GM21723 (cell line): ENCODE data around the gene INPP5D.

Experiments used
- ATAC-seq: cut with Tn5 transposase; IDR thresholded peaks from one replicate; pipeline ENCODE4 v1.9.1; 2021; ENCODE audit warnings: mild to moderate bottlenecking, moderate library complexity; ENCODE audit not compliant: unreplicated experiment

INPP5D gene

DNA sequence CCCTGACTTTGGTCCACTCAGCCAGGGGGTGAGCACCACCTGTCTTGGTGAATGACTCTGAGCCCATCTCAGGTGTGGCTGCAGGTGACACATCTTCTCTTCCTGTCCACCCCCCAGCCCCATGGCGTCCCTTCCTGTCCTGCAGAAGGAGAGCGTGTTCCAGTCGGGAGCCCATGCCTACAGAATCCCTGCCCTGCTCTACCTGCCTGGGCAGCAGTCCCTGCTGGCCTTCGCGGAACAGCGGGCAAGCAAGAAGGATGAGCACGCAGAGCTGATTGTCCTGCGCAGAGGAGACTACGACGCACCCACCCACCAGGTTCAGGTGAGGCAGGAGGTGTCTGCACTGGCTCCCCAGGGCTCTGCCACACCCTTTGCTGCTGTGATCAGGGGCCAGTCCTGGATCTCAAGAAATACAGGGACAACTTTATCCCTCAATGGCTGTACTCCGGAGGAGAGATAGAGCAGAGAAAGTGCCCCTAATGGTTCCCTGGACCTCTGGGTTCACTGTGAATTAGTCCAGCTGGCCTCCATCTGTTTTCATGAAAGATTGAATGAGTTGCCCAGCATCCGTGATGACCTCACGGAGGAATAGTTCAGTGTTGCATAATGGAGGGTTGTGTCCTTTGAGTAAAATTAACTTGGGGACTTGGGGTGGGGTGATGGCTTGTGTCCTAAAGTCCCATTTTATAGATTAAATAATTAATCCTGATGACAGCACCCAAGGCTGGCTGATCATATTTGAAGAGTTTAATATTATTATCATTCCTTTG, 27.4 kb upstream of the INPP5D start, which contains the start of gene NEU2:
Gene NEU2 (plus strand): TSS at position 122 of the 770 bp plus-strand sequence. CDS start 0 bp downstream, at position 122.
- no peak for ATAC-seq

DNA sequence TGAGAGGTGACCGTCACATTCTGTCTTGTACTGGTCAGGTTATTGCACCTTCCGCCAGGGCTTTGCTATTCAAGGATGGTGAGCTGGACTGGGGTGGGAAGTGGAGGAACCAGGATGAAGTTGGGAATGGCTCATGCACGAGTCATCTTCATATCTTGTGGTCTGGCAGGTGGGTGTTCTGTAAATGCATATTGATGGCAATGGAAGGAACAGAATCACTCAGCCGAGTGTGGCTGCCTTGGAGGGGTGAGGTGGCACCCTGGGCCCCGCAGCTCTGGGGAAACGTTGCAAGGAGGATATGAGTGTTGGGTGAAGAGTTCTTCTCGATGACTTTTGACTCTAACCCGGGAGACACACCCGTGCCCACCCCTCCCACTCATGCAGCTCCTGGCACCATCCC, 26.5 kb upstream of the INPP5D start:
- no peak for ATAC-seq

DNA sequence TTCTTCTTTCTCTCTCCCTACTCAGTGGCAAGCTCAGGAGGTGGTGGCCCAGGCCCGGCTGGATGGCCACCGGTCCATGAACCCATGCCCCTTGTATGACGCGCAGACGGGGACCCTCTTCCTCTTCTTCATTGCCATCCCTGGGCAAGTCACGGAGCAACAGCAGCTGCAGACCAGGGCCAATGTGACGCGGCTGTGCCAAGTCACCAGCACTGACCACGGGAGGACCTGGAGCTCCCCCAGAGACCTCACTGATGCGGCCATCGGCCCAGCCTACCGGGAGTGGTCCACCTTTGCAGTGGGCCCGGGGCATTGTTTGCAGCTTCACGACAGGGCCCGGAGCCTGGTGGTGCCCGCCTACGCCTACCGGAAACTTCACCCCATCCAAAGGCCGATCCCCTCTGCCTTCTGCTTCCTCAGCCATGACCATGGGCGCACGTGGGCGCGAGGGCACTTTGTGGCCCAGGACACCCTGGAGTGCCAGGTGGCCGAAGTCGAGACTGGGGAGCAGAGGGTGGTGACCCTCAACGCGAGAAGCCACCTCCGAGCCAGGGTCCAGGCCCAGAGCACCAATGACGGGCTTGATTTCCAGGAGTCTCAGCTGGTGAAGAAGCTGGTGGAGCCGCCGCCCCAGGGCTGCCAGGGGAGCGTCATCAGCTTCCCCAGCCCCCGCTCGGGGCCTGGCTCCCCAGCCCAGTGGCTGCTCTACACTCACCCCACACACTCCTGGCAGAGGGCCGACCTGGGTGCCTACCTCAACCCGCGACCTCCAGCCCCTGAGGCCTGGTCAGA, 25.9 kb upstream of the INPP5D start:
- no peak for ATAC-seq

GRCh38 chr2:233035426-233036161, 24.5 kb upstream of the INPP5D start:
- no peak for ATAC-seq

DNA sequence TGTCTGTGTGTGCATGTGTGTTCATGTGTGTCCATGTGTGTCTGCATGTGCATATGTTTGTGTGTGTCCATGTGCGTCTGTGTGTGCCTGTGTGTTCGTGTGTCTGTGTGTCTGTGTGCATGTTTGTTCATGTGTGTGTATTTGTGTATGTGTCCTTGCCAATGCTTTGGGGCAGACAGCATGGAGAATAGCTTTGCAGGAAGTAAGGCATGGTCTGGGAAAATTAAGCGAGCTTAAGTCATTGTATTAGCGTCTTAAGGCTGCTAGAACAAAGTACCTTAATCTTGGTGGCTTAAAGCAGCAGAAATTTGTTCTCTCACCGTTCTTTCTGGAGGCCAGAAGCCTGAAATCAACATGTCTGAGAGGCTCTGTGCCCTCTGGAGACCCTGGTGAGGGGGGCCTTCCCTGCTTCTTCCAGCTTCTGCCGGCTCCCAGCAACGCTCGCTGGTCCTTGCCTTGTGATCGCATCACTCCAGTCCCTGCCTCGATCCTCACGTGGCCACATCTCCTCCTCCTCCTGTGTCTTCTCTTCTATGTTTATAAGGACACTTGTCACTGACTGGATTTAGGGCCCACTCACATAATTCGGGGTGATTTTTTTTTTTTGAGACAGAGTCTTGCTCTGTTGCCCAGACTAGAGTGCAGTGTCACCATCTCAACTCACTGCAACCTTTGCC, 23.8 kb upstream of the INPP5D start:
- ATAC-seq = no peak

- ATAC-seq = no peak
Measured at GRCh38 chr2:233037078-233037477, 23.1 kb upstream of the INPP5D start.

DNA sequence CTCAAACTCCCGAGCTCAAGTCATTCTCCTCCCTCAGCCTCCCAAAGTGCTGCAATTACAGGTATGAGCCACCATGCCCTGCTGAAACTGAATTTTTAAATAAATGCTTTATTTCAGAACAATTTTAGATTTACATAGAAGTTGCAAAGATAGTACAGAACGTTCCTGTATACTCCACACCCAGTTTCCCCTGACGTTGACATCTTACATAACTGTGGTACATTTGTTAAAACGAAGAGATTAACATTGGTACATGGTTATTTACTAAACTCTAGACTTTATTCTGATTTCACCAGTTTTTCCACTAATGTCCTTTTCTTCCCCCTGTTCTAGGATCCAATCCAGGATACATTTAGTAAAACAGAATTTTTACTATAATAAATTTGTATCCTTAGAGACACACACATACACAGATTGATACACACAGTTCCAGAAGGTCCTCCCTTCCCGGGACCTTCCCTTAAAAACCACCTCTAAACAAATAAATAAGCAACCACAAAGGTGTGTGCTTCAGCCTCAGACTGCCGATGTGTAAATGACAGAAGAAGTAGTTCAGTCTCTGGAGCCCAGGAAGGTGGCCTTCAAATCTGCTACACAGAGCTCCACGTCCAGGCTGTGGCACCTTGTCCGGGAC, 20.8 kb upstream of the INPP5D start:
- no peak for ATAC-seq

- no peak for ATAC-seq
Measured at GRCh38 chr2:233039846-233040530, 20.2 kb upstream of the INPP5D start.

DNA sequence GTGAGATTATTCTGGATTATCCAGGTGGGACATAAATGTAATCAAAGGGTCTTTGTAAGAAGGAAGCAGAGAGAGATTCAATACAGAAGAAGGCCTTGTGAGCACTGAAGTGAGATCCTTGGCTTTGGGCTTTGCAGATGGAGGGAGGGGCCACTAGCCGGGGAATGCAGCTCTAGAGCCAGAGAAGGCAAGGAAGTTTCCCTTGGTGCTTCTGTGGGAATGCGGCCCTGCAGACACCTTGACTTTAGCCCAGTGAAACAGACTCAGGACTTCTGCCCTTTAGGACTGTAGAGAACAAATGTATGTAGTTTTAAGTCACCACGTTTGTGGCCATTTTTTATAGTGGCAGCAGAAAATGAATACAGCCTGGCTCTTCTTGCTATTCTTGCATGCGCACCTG, 19.6 kb upstream of the INPP5D start:
- no peak for ATAC-seq

DNA sequence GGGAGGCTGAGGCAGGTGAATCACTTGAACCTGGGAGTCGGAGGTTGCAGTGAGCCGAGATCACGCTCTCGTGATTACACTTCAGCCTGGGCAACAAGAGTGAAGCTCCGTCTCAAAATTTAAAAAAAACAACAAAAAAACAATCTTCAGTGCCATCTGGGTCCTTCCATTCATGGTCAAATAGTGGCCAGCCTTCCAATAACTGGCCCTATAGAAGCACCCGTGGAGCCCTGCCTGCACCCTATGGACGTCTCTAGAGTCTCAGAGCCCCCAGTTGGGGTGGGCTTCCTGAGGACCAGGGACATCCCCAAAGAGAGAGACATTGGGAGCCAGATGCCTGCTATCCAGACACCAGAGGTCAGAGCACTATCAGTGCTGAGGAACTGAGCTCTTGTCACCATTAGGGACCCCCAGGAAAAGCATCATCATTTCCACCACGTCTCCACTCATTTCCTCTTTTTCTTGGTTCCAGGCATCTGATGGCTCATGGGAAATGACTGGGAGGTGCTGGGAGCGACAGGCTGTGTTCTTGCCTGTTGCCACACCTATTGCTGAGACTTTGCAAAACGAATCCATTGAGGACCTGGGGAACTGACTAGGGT, 18.3 kb upstream of the INPP5D start:
- no peak for ATAC-seq

DNA sequence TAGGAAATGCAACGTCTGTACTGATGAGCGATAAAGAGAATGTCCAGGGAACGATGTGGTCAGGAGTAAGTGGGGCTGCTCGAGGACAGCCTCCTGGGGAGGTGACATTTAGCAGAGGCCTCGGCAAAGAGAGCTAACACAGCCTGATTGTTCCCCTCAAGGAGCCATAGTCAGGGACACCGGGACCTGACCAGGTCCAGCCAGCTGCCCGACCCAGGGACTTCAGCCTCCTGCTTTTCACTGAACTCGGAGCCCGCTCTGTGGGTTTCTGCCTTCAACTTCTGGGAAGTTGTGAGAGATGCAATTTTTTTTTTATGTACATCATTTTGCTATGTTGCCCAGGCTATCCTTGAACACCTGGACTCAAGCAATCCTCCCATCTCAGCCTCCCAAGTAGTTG, 17.6 kb upstream of the INPP5D start:
- no peak for ATAC-seq

DNA sequence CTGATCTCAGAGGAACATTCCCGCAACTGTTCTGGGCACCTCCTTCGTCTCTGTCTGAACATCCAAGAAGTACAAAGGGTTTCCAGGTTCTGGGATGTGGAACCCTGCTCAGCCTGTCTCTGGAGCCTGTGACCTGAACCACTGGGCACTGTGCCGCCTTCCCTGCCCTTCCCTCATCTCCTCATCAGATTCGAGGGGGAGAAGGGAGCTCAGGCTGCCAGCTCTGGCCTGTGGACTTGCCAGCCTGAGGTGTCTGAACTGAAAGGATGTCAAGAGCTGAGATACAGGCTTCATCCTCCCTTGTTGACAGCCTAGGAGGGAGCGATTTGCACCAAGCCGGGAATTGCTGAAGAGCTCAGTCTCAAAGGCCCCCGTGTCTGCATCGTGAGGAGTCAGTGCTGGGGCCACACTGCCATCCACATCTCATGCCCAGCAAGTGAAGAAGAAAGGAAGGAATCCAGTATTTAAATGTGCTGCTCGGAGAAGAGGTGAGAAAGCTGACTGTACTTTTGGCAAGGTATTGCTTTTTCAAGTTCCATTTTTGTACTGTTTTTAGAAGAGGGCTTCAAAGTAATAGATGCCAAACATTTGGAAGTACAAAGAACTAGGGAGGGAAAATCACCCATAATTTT, 15.1 kb upstream of the INPP5D start:
- ATAC-seq = no peak

DNA sequence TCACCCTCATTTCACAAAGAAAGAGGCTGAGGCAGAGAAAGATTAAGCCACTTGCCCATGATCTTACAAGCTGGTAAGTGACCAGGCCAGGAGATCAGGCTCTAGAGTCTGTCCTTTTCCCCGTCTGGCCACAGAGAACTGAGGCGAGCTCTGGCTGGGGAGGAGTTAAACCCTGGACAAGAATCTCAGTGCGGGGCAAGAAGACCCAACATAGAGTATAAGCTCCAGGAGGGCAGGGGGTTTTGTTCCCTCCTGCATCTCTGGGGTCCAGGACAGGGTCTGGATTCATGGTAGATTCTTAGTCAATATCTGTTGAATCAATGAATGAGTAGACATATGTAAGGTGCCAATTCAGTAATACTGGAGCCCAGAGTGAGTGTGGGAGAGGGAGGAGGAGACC, 12.9 kb upstream of the INPP5D start:
- ATAC-seq = no peak

DNA sequence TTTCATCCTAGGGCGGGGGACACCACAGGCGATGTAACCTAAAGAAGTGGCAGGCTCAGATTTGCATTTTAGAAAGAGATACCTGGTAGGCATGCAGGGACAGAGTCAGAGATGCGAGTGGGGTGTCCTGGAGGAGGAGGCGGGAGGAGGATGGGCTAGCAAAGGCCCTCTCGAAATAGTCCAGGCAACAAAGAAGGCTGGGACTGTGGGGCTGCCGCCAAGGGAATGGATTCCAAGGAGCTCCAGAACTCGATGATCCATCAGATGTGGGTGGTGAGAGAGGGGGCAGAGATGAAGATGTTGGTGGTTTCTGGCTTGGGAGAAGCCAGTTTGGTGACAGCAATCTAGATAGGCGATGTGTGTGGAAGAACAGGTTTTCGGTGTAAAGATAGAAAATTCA, 12.5 kb upstream of the INPP5D start:
- ATAC-seq = no peak

DNA sequence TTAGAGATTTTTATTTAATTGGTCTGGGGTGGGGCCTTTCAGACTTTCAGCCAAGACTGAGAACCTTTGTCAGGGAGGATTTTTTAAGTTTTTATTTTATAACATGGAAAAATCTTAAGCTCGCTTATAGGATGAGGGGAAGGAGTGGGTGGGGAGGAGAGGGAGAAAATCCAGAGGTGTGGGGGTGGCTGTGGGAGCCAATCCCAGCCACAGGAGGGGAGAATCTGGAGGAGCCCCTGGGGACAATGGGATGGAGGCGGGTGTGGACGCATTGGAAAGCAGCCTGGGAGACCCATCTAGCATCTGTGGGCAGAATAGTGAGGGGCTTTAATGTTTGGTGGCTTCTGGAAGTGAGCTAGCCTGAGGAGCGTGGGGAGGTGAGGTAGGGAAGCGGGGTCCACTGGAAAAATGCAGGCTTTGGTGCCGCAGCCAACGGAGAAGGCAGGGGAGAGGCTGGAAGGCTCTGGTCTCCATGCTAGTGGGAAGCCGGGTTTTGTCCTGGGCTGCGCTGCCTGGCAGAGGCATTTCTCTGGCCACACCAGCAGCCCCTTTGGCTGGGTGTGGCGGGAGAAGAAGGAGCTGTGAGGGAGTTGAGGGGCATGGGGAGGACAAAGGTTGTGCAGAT, 11.5 kb upstream of the INPP5D start:
- no peak for ATAC-seq

DNA sequence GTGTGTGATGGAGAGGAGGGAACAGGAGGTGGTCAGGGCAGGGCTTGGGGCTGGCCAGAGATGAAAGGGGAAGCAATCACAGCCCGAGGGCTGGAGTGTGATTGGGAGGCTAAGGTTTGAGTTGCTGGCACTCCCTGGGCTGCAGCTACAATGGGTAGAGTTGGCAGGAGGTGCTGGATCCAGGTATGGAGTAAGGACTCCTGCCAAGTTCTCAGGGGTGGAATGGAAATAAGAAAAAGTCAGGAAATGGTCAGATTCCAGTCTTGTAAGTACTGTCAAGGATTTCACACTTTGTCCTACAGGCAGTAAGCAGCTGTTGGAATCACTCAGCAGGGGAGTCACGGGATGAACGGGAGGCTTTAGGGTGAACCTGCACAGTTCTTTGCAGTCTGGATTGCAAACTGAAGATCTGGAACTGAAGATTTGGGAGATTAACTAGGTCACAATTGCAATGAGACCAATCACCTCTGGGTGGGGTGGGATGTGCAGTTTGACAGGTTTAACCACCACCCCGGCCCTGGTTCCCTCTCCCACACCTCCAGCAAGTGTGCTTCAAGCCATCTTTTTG, 10.9 kb upstream of the INPP5D start:
- ATAC-seq = no peak

DNA sequence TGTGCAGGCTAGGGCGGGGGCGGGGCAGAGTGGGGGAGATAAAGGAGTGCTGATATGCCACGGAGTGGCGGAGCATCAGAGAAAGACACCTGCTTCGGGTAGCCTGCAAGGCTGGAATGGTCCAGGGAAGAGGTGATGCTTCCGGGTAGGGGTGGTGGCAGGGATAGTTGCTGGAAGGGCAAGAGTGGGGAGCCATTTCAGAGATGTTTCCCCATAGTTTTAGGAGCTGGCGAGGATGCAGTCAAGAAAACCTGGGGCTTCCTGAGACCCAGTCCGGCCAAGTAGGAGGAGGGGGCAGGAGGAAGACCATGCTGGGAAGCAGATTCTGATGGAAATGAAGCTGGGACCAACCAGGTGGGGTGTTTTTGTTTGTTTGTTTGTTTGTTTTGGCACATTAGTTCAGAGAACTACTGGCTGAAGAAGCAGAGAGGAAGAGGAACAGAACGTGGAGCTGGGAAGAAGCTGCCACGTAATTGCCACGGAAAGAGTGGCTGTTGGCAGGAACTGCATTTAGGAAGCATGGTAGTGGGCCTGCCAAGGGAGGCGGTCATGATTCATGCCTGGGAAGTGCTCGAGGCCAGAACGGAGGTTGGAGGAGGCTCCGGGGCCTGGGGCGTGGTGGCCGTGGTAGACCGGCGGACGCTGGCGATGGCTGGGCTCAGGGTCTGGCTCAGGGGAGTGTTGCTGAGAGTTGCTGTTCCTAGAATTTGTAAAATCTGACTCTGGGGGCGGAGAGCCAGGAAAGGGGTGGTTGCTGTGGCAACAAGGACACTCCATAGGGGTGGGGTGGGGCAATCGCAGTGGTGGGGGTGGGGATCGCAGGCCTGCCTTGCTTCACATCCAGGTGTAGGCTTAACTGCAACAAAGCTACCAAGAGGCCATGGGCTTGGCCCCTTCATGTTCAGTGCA, 8.6 kb upstream of the INPP5D start:
- no peak for ATAC-seq
